Adrenal gland (tissue), 12 donors: Measurements from ENCODE around the gene IKZF3. TPM values are rescaled to one million over a fixed set of nuclear protein-coding genes. Genes with fewer than 3 reads are reported as not detected.

Experiments used
- DNase-seq, 7 donors: peaks; one replicate each; pipeline ENCODE4 v3.0.0-alpha.2; 2019 to 2020
- H3K27ac ChIP-seq, 5 donors: fragments of 200-600 bp; sonication (generic) in 4 of 5; 1 replicate in 3 of 5; 2 replicates in 2 of 5; pipeline versions ENCODE4 v1.5.1 to v1.8.0; 2016 to 2020; ENCODE audit warnings: mild to moderate bottlenecking in 1 of 5
- H3K27me3 ChIP-seq: fragments of 200-600 bp; 2 replicates; pipeline ENCODE4 v1.8.0; 2021
- H3K36me3 ChIP-seq, 2 donors: fragments of 200-600 bp; replicated peaks in 1 of 2; 1 replicate in 1 of 2; 2 replicates in 1 of 2; pipeline versions ENCODE4 v1.5.1 to v1.8.0; 2018 to 2022
- H3K4me1 ChIP-seq, 2 donors: fragments of 200-600 bp; replicated peaks in 1 of 2; 1 replicate in 1 of 2; 2 replicates in 1 of 2; pipeline versions ENCODE4 v1.5.1 to v1.8.0; 2018 to 2021
- H3K4me3 ChIP-seq, 4 donors: fragments of 200-600 bp; sonication (generic) in 3 of 4; one replicate each; pipeline ENCODE4 v1.5.1; 2016 to 2018
- H3K9me3 ChIP-seq, 3 donors: fragments of 200-600 bp; sonication (generic) in 1 of 3; replicated peaks in 1 of 3; 1 replicate in 2 of 3; 2 replicates in 1 of 3; pipeline versions ENCODE4 v1.5.1 to v1.8.0; 2016 to 2021
- CTCF ChIP-seq, 6 experiments: fragments of 450-650 bp in 4 of 6; fragments of 200-600 bp in 2 of 6; sonication (generic) in 1 of 6; IDR thresholded peaks; 1 replicate in 5 of 6; 2 replicates in 1 of 6; pipeline versions ENCODE4 v1.5.1 to v1.8.0; 2016 to 2021; ENCODE audit warnings: antibody characterized with exemption in 6 of 6, mild to moderate bottlenecking in 2 of 6, moderate library complexity in 1 of 6
- POLR2A ChIP-seq, 2 donors: fragments of 450-650 bp; IDR thresholded peaks; one replicate each; pipeline ENCODE4 v1.6.1; 2017; ENCODE audit warnings: antibody characterized with exemption in 2 of 2, mild to moderate bottlenecking in 2 of 2, moderate library complexity in 1 of 2
- WGBS, 4 donors: extraction: QIAGEN DNeasy Blood & Tissue Kit in 2 of 4; methylation state at CpG; one replicate each; pipeline versions ENCODE4 v1.1.5 to v1.1.7; 2013 to 2017; 5-methylcytosine and 5-hydroxymethylcytosine counted together
- intact Hi-C, 2 donors: fragments of 100-400 bp; cut with DNase I; formaldehyde crosslinking; loops; one replicate each; pipeline versions ENCODE4 v1.14.1 to v1.15.0; 2022 to 2023
- polyA plus RNA-seq, 3 donors: library from polyadenylated mRNA; stranded (reverse); fragments of 200-250 nt in 2 of 3; fragments of 350-450 nt in 1 of 3; fragmentation: Illumina TruSeq in 1 of 3; extraction: RNeasy Lipid Tissue Mini Kit (QIAGEN cat#74804) in 1 of 3; gene quantifications; one replicate each; pipeline ENCODE4 v1.2.3, GENCODE V29; 2013 to 2014
- total RNA-seq, 9 donors: library from RNA; depleted of rRNA in 4 of 9; stranded (reverse); fragments of >200 nt in 4 of 9; fragments of 120-200 nt in 1 of 9; fragmentation: NEBNext Ultra II Directional in 1 of 9; extraction: Animal tissue kit (Norgen Biotek cat#: 25700) in 1 of 9; gene quantifications; one replicate each; pipeline versions ENCODE4 v1.1.0 to v1.2.4, GENCODE V29; 2013 to 2023
- donor health status: healthy with polysubstance abuse.
- donor health status: Bipolar disorder and iron deficiency.
- donor health status: DM: yes; HTN: yes; CAD: no.
- donor health status: DM: no; HTN: no; CAD: no.
- donor health status: DM: no; HTN: no; CAD: no.
- donor health status: DM: yes; HTN: yes; CAD: no.

Gene IKZF3
- total and polyA plus RNA-seq, 12 donors: 0.06 to 3.6 (median 0.86) TPM

- no peaks in the 10 kb centered on the region for H3K9me3 ChIP-seq
- TF ChIP-seq CTCF (IDR thresholded peaks at IDR 0.05) (no peak), POLR2A (IDR thresholded peaks at IDR 0.05) (no peak)
- intact Hi-C loops: loop anchor here in 1 of 2 donors (10.0 kb wide), 1 partner anchor 84 kb away; no protein-coding TSS in a partner anchor
These were observed 35.1 kb upstream of the IKZF3 start for GRCh38 chr17:39899215-39899614.

GRCh38 chr17:39898088-39898487, 34.0 kb upstream of the IKZF3 start:
- peaks cover under 1% of the 10 kb centered on the region for H3K27me3 ChIP-seq
- no peak for DNase-seq
- TF ChIP-seq CTCF (IDR thresholded peaks at IDR 0.05) (no peak), POLR2A (IDR thresholded peaks at IDR 0.05) (no peak)
- 85 to 95% (median 89%) methylated on average over 4 of the region's 4 CpGs for WGBS, 4 donors
- H3K36me3 ChIP-seq: no peaks in the 10 kb centered on the region
- H3K4me1 ChIP-seq: no peaks in the 10 kb centered on the region
- no peak overlapping the region for H3K4me3 ChIP-seq
- no peak overlapping the region for H3K27ac ChIP-seq
- intact Hi-C loops: loop anchor here in 1 of 2 donors (10.0 kb wide), 1 partner anchor 83 kb away; no protein-coding TSS in a partner anchor
- no peaks in the 10 kb centered on the region for H3K9me3 ChIP-seq

More at GRCh38 chr17:39899215-39899614, 35.1 kb upstream of the IKZF3 start:
- no peaks in the 10 kb centered on the region for H3K27me3 ChIP-seq
- no peaks in the 10 kb centered on the region for H3K4me1 ChIP-seq
- no peaks in the 10 kb centered on the region for H3K36me3 ChIP-seq
- H3K27ac ChIP-seq: no peak overlapping the region
- H3K4me3 ChIP-seq: no peak overlapping the region
- DNase-seq: no peak

GRCh38 chr17:39894681-39895376, 30.7 kb upstream of the IKZF3 start:
- TF ChIP-seq CTCF (IDR thresholded peaks at IDR 0.05) (no peak), POLR2A (IDR thresholded peaks at IDR 0.05) (no peak)
- DNase-seq: no peak
- Histone ChIP-seq H3K4me1 (no peaks in the 10 kb centered on the region), H3K27me3 (peaks cover 23% of the 10 kb centered on the region), H3K36me3 (no peaks in the 10 kb centered on the region), H3K9me3 (no peaks in the 10 kb centered on the region), H3K27ac (no peak overlapping the region), H3K4me3 (no peak overlapping the region)
- 23 to 30% (median 28%) methylated on average over 3 of the region's 3 CpGs for WGBS, 4 donors
- intact Hi-C loops: loop anchor here in 1 of 2 donors (10.0 kb wide), 1 partner anchor 80 kb away; no protein-coding TSS in a partner anchor

GRCh38 chr17:39889200-39889599, 25.1 kb upstream of the IKZF3 start:
- TF ChIP-seq POLR2A (IDR thresholded peaks at IDR 0.05): no peak
- TF ChIP-seq CTCF (IDR thresholded peaks at IDR 0.05): no peak
- Histone ChIP-seq H3K27me3 (peaks cover 41% of the 10 kb centered on the region), H3K9me3 (no peaks in the 10 kb centered on the region), H3K27ac (no peak overlapping the region), H3K4me1 (no peaks in the 10 kb centered on the region), H3K36me3 (no peaks in the 10 kb centered on the region), H3K4me3 (no peak overlapping the region)
- intact Hi-C loops: no loop called here
- 27 to 58% (median 56%) methylated on average over 2 of the region's 2 CpGs for WGBS, 4 donors
- DNase-seq: no peak
